ENCODE data around the gene FOXC1. TPM values are rescaled to one million over a fixed set of nuclear protein-coding genes. Genes with fewer than 3 reads are reported as not detected.

The FOXC1 gene
- total and polyA plus RNA-seq, 9 of the 15 experiments (the other 6 are each of a cell fraction or from before 2014, with no cell fraction given): not detected

- TF ChIP-seq BRF2 (IDR thresholded peaks at IDR 0.05; ENCODE audit: borderline replicate concordance, insufficient read depth, insufficient read length) (no peak), GABPA (tag; conservative IDR thresholded peaks at IDR 0.05; ENCODE audit: low read depth) (no peak), MCM2 (IDR thresholded peaks at IDR 0.05; ENCODE audit: low read depth) (no peak), TAL1 (IDR thresholded peaks at IDR 0.05) (no peak), ZNF780A (CRISPR knock-in tag; IDR thresholded peaks at IDR 0.05) (no peak), FOS (IDR thresholded peaks at IDR 0.05; ENCODE audit: extremely low read depth, insufficient read length) (no peak)
These were observed 18.3 kb downstream of the FOXC1 start (continued) for GRCh38 chr6:1627827-1628560.

- Histone ChIP-seq H3K79me2 (ENCODE audit: control insufficient read depth, insufficient read depth, low read length) (no peaks in the 10 kb centered on the region), H3K9ac (ENCODE audit: insufficient read depth in 1 of 2, low read depth in 2 of 2, low read length in 2 of 2) (no peak overlapping the region), H3K9me1 (ENCODE audit: control insufficient read depth, insufficient read depth, low read length) (no peaks in the 10 kb centered on the region), H3K9me3 (replicated peaks; ENCODE audit: control insufficient read depth, insufficient read depth, low read depth, low read length) (no peaks in the 10 kb centered on the region), H4K20me1 (replicated peaks; ENCODE audit: control insufficient read depth, insufficient read depth, low read length) (no peaks in the 10 kb centered on the region; the same call in 1 of the 2 replicates), H3K4me3 (no peak overlapping the region), H2AFZ (ENCODE audit: low read depth, low read length) (no peak overlapping the region), H3K36me3 (ENCODE audit: control insufficient read depth, insufficient read depth, low read length) (no peaks in the 10 kb centered on the region), H3K4me1 (replicated peaks in 1 of 2; ENCODE audit: control insufficient read depth in 2 of 2, insufficient read depth in 2 of 2, low read length in 2 of 2) (peaks cover 4 to 9% of the 10 kb centered on the region in 2 experiments; a peak in 3 of 5 replicates), H3K27me3 (ENCODE audit: control insufficient read depth in 2 of 2, insufficient read depth in 2 of 2, low read length in 2 of 2) (peaks cover 52 to 65% of the 10 kb centered on the region in 2 experiments), H3K27ac (ENCODE audit: extremely low read depth, low read depth, low read length) (no peak overlapping the region), H3K4me2 (ENCODE audit: insufficient read depth, low read length) (no peak overlapping the region)
- WGBS (ENCODE audit: insufficient coverage, low coverage, missing lambda C conversion rate): 12% methylated on average over 14 of the region's 14 CpGs
- intact Hi-C loops (cut with micrococcal nuclease): no loop called here
- ChIA-PET POLR2A (interaction anchor here (0.6 to 1.5 kb wide), 3 partner anchors 12 to 19 kb away, joined by 3 to 5 read pairs (median 4); no protein-coding TSS in a partner anchor), CTCF (ENCODE audit: low intra/inter-chr PET ratio) (no interaction called here)
- FAIRE-seq (no peak), ATAC-seq (no peak), DNase-seq (ENCODE audit: extremely low read depth in 1 of 4, low spot score in 3 of 4) (no peak)
- TF ChIP-seq NR2C1 (IDR thresholded peaks at IDR 0.05) (no peak), NR2C1 (tag; IDR thresholded peaks at IDR 0.05) (no peak), FOXA3 (CRISPR knock-in tag; conservative IDR thresholded peaks at IDR 0.05 in 1 of 2, IDR thresholded peaks at IDR 0.05 in 1 of 2) (no peak), NCOA6 (IDR thresholded peaks at IDR 0.05) (no peak), ZNF75A (CRISPR knock-in tag; IDR thresholded peaks at IDR 0.05) (no peak), GTF2B (IDR thresholded peaks at IDR 0.05; ENCODE audit: extremely low read depth, insufficient read length) (no peak), TCFL5 (CRISPR knock-in tag; conservative IDR thresholded peaks at IDR 0.05) (no peak), SMARCA5 (IDR thresholded peaks at IDR 0.05) (no peak), CGGBP1 (CRISPR knock-in tag; IDR thresholded peaks at IDR 0.05) (no peak)
- BruUV-seq (replicated peaks): no TSS peak
- in situ Hi-C loops (cut with MboI): no loop called here
These were observed 19.6 kb downstream of the FOXC1 start for GRCh38 chr6:1629316-1629715.

Measured in K562 (cell line).